Globus pallidus (tissue), 1 donor: ENCODE measurements around the gene KLHL17.
"Not testable (repeated sequence)": the region's sequence is repeated elsewhere in the genome, so short reads cannot be mapped to it uniquely, and the experiment has no call there.

Experiments
- DNase-seq: peaks from one replicate; pipeline ENCODE4 v3.0.0-alpha.2; 2015; ENCODE audit warnings: low spot score

KLHL17 gene

DNA sequence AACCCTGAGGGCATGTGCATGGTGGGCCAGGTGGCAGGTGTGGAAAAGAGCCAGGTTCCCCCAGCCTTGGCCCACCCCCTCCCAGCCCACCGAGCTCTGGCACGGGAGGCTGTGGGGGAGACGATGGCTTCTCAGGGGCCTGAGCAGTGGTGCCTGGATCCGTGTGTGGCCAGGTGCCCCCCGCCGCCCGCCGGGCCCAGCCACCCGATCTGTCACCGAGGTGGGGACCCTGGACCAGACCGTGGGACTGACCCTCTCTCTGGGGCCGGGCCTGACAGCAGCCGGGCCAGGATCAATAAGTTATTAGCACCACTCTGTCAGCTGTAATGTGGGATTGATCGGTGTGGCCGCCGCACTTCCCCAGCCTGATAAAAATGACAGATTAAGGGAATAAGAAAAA, 22.9 kb upstream of the KLHL17 start:
- no peak for DNase-seq

DNA sequence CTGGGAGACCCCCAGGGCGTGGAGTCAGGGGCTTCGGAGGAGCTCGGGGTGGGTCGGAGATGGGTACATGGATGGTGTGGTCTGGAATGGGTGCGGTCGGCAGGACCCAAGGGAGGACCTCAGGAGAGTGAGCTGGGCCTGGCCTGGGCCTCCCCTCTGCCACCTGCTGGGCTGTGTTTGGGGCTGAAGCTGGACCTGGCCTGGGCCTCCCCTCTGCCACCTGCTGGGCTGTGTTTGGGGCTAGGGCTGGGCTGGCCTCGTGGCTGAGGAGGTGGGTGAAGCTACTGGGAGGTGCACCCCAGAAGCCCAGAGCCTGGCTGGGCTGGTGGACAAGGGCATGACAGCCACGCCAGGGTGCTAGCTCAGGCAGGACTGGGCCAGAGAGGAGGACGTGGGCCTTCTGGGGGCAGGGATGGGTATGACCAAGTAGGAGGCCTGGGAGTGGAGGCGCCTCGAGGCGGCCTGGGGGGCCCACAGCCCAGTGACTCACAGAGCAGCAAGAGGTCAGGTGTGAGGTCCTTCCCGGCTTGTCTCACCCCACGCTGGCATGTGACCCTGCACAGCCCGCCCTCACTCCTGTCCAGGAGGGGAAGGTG, 22.2 kb upstream of the KLHL17 start:
- DNase-seq, result no peak

DNA sequence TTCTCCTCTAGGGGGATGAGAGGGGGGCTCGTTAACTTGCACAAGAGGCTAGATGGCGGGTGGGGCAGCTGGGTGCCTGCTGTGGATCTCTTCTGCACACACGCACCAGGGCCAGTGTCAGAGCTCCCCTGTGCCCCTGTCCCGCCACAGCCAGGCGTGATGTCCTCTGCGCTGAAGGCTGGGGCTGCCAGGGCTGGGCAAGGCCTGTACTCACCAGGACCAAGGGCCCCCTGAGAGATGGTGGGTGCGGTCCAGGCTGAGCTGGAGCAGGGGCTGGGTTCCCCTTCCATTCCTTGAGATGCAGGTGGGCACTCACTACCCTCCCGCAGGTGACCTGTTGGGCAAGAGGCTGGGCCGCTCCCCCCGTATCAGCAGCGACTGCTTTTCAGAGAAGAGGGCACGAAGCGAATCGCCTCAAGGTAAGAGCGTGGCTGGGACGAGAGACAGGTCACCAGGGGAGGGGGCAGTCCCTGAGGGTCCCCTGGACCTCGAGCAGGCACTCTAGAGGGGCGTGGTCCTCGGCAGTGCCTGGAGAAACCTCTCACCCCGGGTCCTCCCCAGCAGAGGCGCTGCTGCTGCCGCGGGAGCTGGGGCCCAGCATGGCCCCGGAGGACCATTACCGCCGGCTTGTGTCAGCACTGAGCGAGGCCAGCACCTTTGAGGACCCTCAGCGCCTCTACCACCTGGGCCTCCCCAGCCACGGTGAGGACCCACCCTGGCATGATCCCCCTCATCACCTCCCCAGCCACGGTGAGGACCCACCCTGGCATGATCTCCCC, 21.5 kb upstream of the KLHL17 start:
- DNase-seq, result no peak

DNA sequence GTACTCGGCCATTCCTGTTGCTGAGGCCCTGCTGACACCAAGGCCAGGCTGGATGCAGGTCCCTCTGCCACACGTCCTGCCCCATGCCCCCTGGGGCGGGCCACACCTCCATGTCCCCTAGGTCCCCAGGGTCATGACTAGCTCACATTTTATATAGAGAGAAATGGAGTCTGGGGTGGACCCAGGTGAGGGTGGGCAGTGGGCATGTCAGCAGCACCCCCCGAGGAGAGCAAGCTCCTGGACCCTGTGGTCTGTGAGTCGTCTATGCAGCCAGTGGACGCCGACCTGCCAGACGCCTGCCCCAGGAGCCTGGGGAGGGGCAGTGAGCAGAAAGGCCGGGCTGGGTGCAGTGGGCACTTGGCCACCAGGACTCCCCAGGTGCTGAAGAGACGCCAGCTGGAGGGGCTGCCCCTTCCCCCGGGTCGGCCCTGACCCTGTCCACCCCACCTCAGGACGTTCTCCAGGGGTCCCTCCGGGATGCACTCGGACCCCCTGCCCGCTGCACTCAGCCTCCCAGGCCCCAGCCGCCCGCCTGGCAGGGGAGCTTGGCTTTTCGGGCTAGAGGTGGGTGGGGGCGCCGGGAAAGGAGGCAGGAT, 20.8 kb upstream of the KLHL17 start:
- no peak for DNase-seq

DNA sequence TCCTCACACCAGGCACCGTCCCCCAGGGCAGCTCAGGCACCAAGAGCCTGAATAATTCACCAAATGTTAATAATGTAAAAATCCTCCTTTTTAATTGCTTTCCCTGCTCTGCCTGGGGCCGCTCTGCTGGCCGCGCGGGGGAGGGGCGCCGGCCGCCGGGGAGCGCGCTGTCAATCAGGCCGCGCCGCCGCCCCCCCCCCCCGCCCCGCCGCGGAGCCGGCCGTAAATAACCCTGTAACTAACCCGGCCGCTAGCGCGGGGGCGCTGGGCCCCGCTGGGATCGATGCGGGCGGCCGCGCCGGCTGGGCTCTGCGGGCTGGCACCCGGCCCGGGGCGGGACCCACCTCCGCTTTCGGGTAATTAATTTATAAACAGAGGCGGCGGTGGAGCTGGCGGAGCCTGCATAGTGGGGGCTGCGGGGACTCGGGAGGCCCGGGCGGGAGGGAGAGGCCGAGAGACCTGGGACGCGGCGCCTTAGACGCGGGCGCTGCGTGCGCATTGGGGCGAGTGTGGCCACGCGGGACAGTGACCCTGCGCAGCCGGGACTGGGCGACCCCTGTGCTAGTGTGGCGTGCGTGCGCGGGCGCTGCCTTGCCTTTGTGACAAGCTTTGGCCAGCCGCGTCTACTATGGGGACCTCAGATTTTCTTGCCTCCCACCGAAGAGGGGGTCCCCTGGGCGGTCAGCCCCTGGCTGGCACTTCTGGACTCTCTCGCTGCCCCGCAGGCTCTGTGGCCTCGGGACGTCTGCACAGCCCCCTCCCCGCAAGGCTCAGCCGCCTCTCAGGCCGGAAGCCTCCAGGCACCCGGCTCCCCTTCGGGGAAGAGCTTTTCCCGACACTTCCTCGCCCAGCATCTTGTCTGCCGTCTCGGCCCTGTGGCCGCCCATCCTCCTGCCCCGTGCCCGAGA, 20.0 kb upstream of the KLHL17 start:
- DNase-seq, result peak; percentile 31

DNA sequence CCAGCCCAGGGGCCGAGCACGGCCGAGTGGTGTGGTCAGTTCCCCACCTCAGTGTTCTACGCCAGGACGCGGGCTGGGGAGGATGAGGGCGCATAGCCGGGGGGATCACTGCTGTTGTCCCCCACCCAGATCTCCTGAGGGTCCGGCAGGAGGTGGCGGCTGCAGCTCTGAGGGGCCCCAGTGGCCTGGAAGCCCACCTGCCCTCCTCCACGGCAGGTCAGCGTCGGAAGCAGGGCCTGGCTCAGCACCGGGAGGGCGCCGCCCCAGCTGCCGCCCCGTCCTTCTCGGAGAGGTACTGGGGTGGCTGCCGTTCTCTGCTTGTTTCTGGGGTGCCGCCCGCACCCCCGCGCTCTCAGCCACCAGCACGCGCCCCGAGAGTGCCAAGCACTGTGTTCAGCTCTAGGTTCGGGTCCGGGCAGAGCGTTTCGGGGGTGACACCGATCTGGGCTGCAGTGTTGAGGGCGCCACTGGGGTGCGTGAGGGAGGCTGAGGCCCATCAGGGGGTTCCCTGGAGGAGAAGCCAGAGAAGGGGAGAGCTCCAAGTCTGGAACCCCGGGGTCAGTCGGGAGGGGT, 19.3 kb upstream of the KLHL17 start:
- no peak for DNase-seq

DNA sequence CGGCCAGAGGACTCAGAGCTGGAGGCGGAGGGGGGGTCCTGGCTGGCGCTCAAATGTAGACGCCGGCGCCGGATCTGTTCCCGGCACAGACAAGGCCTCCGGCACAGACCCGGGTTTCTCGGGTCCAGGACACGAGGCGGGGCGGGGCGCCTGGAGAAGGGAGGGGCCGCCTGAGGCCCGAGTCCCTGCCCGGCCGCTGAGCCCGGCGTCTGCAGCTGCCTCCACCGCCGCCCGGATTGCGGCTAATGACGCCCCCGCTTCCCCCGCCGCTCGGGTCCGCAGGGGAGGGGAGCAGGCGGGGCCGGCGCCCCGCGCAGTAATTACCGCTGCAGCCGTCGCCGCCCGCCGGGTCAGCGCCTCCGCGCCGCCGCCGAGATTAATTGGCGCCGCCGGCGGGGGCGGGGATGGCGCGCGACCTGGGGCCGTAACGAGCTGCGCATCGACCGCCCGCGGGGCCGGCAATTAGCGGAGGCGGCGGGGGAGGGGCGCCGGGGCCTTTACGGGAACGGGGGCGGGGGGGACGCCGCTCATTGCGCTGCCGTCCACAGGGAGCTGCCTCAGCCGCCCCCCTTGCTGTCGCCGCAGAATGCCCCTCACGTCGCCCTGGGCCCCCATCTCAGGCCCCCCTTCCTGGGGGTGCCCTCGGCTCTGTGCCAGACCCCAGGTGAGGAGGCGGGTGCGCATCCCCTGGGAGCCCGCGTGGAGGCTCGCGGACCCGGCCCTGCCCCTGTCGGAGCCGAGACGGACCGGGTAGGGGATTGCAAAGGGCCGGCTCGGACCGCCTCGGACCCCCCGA, 18.6 kb upstream of the KLHL17 start:
- DNase-seq, result no peak

DNA sequence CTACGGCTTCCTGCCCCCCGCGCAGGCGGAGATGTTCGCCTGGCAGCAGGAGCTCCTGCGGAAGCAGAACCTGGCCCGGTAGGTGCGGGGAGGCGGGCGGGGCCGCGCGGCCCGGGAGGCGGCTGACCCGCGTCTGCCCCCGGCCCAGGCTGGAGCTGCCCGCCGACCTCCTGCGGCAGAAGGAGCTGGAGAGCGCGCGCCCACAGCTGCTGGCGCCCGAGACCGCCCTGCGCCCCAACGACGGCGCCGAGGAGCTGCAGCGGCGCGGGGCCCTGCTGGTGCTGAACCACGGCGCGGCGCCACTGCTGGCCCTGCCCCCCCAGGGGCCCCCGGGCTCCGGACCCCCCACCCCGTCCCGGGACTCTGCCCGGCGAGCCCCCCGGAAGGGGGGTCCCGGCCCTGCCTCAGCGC, 18.0 kb upstream of the KLHL17 start:
- no peak for DNase-seq

DNA sequence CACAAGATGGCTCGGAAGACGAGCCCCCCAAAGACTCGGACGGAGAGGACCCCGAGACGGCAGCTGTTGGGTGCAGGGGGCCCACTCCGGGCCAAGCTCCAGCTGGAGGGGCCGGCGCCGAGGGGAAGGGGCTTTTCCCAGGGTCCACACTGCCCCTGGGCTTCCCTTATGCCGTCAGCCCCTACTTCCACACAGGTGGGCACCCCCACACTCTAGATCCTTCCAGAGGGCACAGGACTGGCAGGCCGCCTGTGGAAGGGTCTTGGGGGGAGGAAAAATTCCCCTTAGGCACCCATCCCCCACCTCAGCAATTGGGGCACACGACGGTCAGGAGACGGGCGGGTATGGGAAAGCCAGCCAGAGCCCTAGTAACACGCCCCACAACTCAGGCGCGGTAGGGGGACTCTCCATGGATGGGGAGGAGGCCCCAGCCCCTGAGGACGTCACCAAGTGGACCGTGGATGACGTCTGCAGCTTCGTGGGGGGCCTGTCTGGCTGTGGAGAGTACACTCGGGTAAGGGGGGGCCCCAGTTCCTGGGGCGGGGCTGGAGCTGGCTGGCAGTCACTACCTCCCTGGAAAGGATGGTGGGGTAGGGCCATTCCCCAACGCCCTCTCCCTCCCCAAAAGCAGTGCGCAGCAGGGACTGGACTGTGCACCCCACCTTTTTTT, 17.4 kb upstream of the KLHL17 start:
- no peak for DNase-seq

DNA sequence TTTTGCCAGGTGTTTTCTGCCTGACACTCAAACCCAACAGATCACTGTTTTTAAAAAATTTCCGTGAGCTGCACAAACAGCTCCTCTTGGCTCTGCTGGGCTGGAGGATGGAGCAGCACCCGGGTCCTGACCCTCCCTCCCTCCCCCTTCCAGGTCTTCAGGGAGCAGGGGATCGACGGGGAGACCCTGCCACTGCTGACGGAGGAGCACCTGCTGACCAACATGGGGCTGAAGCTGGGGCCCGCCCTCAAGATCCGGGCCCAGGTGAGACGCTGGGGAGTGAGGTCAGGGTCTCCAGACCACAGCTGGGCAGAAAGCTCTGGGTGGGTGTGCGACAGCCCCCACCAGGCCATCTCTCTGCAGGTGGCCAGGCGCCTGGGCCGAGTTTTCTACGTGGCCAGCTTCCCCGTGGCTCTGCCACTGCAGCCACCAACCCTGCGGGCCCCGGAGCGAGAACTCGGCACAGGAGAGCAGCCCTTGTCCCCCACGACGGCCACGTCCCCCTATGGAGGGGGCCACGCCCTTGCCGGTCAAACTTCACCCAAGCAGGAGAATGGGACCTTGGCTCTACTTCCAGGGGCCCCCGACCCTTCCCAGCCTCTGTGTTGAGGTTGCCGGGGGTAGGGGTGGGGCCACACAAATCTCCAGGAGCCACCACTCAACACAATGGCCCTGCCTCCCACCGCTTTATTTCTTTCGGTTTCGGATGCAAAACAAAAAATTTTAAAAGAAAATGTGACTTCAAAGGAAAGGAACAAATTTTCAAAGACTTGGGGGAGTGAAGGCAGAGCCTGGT, 16.6 kb upstream of the KLHL17 start:
- no peak for DNase-seq

DNA sequence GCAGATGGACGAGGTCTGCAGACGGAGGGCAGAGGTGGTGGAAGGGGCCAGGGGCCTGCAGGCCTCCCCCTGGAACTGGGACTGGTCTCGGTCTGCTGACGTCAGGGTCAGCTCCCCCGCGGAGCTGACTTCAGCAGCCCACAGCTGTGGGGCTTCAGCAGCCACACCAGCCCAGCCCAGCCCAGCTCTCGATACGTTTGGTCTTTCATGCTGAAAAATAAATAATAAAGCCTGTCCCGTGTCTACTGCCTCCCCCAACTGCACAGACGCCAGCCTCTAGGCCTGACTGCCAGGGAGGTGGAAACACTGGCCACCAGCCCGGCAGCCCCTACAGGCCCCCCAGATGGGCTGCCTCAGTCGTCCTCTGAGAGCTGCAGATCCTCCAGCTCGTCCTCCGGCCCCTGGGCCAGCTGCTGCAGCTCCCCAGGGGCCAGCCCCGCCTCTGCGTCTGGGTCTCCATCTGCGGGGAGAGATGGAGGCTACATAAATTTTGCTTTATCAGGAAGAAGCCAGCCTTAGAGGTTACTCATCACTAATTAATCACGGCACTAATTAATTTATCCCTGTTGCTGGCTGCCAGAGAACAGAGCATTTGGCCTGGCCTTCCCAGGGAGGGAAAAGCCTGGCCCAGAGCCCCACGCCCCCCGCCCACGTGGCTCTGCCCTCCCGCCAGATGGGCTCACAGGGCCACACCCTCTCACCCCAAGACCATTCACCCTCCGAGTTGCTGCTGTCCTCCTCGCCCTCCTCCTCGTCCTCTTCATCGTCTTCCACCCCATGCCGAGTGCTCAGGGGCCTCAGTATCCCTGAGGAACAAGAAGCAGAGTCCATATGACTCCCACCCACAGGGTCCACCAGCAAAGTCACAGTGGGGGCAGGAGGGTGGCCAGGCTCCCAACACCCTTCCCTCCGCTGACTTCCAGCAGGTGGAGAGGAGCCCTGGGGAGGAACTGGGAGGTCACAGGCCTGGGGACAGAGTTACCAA, 15.8 kb upstream of the KLHL17 start:
- no peak for DNase-seq

DNA sequence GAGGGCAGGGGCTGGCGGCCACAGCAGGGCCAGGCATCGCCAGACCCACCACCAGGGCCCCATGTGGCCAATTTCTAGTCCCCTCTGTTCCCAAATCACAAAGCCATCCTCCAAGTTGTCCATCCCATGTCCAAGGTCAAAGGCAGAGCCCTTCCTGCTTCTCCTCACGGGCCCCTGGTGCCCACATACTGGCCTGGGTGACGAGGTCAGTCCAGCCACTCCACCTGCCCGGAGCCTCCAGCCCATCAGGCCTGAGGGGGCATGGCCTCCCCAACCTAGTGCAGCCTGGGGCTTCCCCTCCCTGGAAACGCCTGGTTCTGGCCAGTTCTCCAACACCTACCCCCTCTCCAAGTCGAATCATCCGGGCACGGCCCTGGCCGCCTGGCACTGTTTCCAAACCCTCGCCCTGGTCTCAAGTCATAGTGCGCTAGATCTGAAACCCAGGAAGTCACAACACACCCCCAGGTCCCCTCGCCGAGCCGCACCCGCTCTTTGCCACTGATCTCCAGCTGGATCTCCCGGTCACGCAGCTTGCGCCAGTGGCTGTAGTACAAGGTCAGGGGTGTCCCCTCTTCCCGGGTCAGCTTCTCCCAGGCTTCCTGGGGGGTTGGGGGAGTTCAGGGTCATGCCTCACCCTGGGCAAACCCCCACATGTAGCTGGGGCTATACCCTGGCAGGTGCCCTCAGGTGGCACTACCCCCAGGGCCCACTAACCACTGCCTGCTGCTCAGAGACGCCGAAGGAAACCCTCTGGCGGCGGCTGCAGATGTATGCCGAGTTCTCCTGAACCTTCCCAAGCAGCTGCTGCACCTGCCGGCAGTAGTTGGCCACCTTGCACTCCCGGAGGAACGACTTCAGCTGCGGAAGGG, 14.5 kb upstream of the KLHL17 start:
- DNase-seq, result no peak

DNA sequence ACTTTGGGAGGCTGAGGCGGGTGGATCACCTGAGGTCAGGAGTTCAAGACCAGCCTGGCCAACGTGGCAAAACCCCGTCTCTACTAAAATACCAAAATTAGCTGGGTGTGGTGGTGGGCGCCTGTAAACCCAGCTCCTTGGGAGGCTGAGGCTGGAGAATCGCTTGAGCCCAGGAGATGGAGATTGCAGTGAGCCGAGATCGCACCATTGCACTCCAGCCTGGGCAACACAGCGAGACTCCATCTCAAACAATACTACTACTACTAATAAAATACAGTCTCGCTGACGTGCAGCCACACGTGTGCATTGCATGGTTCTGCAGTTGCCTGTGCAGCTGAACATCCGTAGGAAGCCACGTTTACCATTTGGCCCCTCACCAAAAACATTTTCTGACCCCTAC, 13.6 kb upstream of the KLHL17 start:
- not testable (repeated sequence) for DNase-seq

DNA sequence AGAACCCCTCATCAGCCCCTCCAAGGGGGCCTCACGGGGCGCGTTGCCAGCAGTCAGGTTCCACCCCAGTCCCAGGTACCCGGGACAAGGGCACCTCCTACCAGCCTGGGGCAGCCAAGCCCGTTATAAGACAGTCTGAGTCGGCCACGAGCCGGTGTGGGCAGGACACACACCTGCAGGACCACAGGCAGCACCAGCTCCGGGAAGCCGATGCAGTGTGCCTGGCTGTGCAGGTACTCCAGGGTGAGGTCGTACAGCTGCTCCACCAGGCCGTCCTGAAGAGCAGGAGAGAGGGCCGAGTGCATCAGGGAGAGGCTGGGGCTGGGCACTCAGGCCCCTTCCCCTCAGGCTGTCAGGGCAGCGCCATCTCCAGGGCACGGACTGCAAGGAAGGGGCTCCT, 12.4 kb upstream of the KLHL17 start:
- DNase-seq, result no peak

DNA sequence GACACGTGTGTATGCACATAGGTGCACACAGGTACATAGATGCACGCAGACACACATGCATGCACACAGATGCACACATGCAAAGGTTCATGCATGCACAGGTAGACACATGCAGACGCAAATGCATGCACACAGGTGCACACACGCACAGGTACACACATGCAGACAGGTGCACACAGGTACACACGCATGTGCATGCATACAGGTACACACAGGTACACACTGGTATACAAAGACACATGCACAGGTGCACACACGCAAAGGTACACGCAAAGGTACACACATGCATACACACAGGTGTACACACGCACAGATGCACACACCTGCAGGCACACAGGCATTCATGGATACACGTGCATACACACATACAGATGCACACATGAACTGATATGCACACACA, 10.1 kb upstream of the KLHL17 start:
- no peak for DNase-seq

DNA sequence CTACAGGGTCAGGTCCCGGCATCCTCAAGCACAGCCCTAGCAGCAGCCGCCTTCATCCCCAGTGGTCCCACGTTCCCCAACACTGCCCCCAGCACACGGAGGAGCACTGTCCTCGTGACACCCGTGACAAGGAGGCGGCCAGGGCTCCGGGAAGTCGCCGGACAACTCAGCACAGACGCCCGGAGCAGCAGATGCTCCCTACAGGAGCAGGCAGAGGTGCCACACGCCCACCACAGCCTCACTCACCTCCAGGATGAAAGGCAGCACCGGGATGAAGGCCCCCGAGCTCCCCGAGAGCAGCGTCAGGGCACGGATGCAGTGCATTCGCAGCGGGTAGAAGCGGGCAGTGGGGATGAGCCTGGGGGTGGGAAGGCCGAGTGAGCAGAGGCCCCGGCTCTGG, 9.5 kb upstream of the KLHL17 start:
- DNase-seq, result no peak

DNA sequence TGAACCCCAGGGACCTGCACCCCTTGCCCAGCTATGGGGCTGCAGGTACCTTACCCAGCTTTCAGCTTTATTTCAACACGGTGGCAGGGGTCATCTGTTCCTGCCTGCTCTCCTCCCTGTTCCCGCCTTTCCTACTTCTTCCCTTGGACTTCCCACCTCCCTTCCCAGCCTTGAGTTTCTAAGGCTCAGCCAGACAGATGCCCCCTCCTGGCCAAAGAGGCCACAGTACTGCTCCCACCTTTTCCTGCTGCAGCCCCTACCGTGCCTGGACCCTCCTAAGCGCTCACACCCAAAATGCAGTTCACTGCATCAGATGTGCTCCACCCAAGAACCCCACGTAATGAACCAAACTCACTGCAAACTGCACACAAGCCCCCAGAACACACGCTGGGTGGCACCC, 9.0 kb upstream of the KLHL17 start:
- DNase-seq, result no peak

DNA sequence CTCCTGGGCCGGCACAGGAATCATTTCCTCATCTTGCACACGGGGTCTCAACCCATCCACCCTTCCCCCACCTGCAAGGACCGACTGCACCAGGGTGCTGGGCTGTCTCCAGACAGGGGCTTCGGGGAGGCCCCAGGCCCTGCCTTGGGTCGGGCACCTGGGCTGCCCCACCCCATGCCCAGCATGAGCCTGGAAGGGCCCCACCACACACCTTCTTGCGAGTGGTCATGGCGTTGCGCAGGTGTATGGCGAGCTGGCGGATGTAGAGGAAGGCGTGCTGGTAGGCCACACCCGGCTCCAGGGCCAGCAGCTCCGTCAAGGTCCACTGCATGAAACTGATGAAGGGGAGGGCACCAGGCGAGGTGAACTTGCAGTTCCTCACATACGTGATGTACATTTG, 8.2 kb upstream of the KLHL17 start:
- DNase-seq, result no peak
